ENCODE measurements around the gene MALT1.
A peak's percentile ranks its signal among the peaks of the same experiment; 100 is the strongest.
"Not testable (repeated sequence)": the region's sequence is repeated elsewhere in the genome, so short reads cannot be mapped to it uniquely, and the experiment has no call there.

MALT1 gene

DNA sequence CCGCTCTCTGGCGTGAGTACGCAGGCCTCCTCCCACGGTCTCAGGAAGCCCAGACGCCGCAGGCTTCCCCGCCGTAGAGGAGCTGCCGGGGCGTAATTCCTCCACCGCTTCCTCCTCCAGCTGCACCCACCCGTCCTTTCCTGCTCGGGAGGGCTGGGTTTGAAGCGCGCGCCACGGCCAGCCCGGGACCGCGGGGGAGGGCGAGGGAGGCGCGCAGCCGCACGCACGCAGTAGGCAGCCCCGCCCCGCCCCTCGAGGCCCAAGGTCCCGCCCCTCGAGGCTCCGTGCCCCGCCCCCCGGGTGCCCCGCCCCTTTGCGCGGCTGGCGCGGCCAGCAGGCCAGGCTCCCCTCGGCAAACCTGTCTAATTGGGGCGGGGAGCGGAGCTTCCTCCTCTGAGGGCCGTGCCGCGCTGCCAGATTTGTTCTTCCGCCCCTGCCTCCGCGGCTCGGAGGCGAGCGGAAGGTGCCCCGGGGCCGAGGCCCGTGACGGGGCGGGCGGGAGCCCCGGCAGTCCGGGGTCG, at the start of gene MALT1:
Gene MALT1 (plus strand): TSS at position 355 of the 521 bp plus-strand sequence. CDS start 179 bp downstream, outside the sequence.
- DNase-seq = peak; percentile 98

DNA sequence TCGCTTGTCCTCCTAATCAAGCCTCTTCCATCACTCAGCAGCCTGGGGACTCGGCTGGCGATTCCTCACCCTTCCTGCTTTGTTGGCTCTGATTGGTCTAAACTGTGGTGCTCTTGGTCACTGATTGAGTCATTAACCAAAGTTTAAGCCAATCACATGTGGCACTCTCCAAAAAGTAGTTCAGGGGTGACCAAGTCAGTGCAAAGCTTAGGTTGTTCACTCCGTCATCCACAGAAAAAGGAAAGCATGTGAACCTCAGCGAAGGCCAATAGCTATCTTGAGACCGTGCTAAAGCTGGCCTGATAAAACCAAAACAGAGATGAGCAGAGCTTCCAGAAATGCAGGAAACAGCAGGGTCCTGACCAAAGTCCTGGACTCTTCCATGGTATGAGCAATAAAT, 47.3 kb upstream of the MALT1 start:
- no peak for DNase-seq

GRCh38 chr18:58625839-58626238, 45.4 kb upstream of the MALT1 start:
- DNase-seq = no peak

GRCh38 chr18:58630071-58630470, 41.2 kb upstream of the MALT1 start:
- DNase-seq = no peak

GRCh38 chr18:58631301-58631700, 40.0 kb upstream of the MALT1 start:
- DNase-seq = no peak

DNA sequence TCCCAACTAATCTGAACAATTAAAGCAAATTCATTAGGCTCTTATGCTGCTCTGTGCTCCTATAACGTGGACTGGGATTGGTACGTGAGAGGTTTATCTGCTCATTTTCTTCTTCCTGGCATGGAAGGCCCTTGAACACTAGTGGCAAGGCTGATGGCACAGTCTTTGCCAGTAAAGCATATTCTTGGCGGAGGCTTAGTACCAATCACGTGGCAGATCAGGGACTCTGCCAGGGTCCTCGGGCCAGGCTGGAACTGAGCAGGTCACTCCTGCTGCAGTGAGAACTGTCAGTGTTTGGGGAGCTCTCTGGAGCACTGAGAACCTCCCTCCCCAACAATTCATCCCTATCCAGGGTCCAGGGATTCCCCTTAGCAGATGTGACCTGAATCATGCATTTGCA, 38.7 kb upstream of the MALT1 start:
- DNase-seq = no peak

- no peak for DNase-seq
These were observed 37.4 kb upstream of the MALT1 start for GRCh38 chr18:58633874-58634273.

- no peak for DNase-seq
These were observed 35.4 kb upstream of the MALT1 start for GRCh38 chr18:58635891-58636290.

GRCh38 chr18:58637197-58637596, 34.1 kb upstream of the MALT1 start:
- no peak for DNase-seq

- no peak for DNase-seq
These were observed 33.3 kb upstream of the MALT1 start for GRCh38 chr18:58637946-58638345.

DNA sequence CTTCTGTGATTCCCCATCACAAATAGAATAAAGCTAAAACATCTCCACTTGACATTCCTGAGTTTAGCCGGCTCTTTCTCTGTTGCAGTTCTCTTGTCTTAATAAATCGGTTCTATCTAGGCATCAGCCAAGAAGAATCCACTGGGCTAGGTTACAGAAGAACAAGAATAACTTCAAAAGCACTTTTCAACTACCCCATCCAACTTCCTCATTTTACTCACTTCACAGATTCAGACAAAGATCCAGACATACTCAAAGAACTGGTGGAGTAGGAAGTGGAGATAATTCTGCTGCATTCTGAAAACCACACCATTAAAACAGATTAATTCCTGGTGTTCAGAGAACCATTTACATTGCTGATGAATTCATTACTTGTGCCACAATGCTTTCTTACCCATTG, 32.8 kb upstream of the MALT1 start:
- no peak for DNase-seq

GRCh38 chr18:58639237-58639636, 32.0 kb upstream of the MALT1 start:
- DNase-seq = no peak

DNA sequence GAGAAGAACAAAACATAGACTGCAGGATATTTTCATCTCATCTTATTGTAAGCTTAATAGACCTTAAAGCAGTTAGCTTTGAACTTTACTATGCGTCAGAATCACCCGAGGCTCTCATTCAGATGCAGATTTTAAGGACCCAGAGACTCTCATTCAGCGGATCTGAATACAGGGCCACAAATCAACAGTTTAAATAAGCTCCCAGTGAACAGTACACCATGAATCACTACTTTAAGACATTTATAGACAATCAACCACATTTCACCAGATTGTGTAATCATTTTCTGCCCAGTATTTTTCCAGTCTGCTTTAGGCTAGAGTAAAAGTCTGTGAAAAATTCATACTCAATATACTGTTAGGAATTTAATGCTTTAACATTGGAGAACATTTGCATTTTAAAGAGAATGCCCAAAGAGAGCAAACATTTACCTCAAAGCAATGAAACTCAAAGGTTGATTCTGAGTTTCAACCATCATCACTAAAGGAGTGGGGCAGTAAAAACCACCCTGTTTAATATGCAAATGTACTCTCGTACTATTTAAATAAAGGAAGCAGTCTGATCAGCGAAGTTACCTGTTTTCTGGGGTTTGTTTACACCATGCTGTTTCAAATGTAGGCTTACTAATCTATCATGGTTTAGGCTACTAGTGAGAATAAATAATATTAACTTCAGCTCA, 31.4 kb upstream of the MALT1 start:
- DNase-seq = no peak

- no peak for DNase-seq
These were observed 30.8 kb upstream of the MALT1 start for GRCh38 chr18:58640428-58640805.

GRCh38 chr18:58640891-58641610, 30.2 kb upstream of the MALT1 start:
- DNase-seq = no peak

GRCh38 chr18:58643557-58643956, 27.7 kb upstream of the MALT1 start:
- not testable (repeated sequence) for DNase-seq

- no peak for DNase-seq
These were observed 25.9 kb upstream of the MALT1 start for GRCh38 chr18:58645398-58645797.

GRCh38 chr18:58646334-58646862, 24.9 kb upstream of the MALT1 start:
- no peak for DNase-seq

- DNase-seq = no peak
These were observed 21.1 kb upstream of the MALT1 start for GRCh38 chr18:58649966-58650816.

GRCh38 chr18:58650830-58651229, 20.4 kb upstream of the MALT1 start:
- not testable (repeated sequence) for DNase-seq

DNA sequence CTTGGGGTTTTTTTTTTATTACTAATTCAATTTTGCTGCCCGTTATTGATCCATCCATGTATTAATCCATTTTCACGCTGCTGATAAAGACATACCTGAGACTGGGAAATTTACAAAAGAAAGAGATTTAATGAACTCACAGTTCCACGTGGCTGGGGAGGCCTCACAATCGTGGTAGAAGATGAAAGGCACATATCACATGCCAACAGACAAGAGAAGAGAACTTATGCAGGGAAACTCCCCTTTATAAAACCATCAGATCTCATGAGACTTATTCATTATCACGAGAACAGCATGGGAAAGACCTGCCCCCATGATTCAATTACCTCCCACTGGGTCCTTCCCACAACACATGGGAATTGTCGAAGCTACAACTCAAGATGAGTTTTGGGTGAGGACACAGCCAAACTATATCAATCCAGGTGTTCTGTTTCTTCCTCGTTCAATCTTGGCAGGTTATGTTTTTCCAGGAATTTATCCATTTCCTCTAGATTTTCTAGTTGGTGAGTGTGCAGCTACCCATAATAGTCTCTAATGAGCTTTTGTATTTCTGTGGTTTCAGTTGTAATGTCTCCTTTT, 18.0 kb upstream of the MALT1 start:
- not testable (repeated sequence) for DNase-seq

- no peak for DNase-seq
These were observed 17.3 kb upstream of the MALT1 start for GRCh38 chr18:58653814-58654509.

Measured in activated CD8-positive, alpha-beta memory T cell treated with anti-CD3 and anti-CD28 coated beads for 24 hours (primary cell).